Cardiac septum (tissue), 1 donor: Measurements from ENCODE around the gene TRAPPC12. TPM values are rescaled to one million over a fixed set of nuclear protein-coding genes. Genes with fewer than 3 reads are reported as not detected.

Experiments used
- DNase-seq: peaks from one replicate; pipeline ENCODE4 v3.0.0-alpha.2; 2020; ENCODE audit warnings: low spot score
- intact Hi-C: fragments of 100-400 bp; cut with DNase I; formaldehyde crosslinking; loops from one replicate; pipeline ENCODE4 v1.14.0; 2022
- total RNA-seq: library from RNA; stranded (reverse); fragmentation: NEBNext Ultra II Directional; extraction: Animal tissue kit (Norgen Biotek cat#: 25700); gene quantifications from one replicate; pipeline ENCODE4 v1.2.1, GENCODE V29; 2021
- donor health status: DM: no; HTN: no; CAD: no.

The TRAPPC12 gene
- total RNA-seq, 1 donor from 2014 or later, result 67.5 TPM

GRCh38 chr2:3424171-3424795 is 44.8 kb downstream of the TRAPPC12 start:
- DNase-seq, result no peak
- intact Hi-C loops, result loop anchor here (2.0 to 5.0 kb wide), 2 partner anchors 35 to 228 kb away; no protein-coding TSS in a partner anchor

GRCh38 chr2:3426615-3427014 is 47.1 kb downstream of the TRAPPC12 start:
- intact Hi-C loops, result no loop called here
- no peak for DNase-seq

GRCh38 chr2:3427272-3427671 is 47.8 kb downstream of the TRAPPC12 start:
- intact Hi-C loops, result no loop called here
- no peak for DNase-seq

- no peak for DNase-seq
- intact Hi-C loops, result no loop called here
These were observed 49.1 kb downstream of the TRAPPC12 start for GRCh38 chr2:3428577-3428976.

GRCh38 chr2:3429066-3429610 is 49.6 kb downstream of the TRAPPC12 start:
- no peak for DNase-seq
- intact Hi-C loops, result no loop called here

GRCh38 chr2:3430172-3430571 is 50.7 kb downstream of the TRAPPC12 start:
- DNase-seq, result no peak
- intact Hi-C loops, result no loop called here

- DNase-seq, result no peak
- intact Hi-C loops, result no loop called here
These were observed 51.4 kb downstream of the TRAPPC12 start for GRCh38 chr2:3430740-3431490.

- no peak for DNase-seq
- intact Hi-C loops, result no loop called here
These were observed 52.6 kb downstream of the TRAPPC12 start for GRCh38 chr2:3432067-3432466.

GRCh38 chr2:3432693-3433338 is 53.3 kb downstream of the TRAPPC12 start:
- DNase-seq, result no peak
- intact Hi-C loops, result no loop called here

- intact Hi-C loops, result no loop called here
These were observed 53.8 kb downstream of the TRAPPC12 start for GRCh38 chr2:3433339-3433699.

GRCh38 chr2:3433776-3434400 is 54.4 kb downstream of the TRAPPC12 start:
- intact Hi-C loops, result no loop called here

More at GRCh38 chr2:3433339-3433699, 53.8 kb downstream of the TRAPPC12 start:
- DNase-seq, result no peak

GRCh38 chr2:3434654-3435053 is 55.2 kb downstream of the TRAPPC12 start:
- no peak for DNase-seq
- intact Hi-C loops, result no loop called here

More at GRCh38 chr2:3433776-3434400, 54.4 kb downstream of the TRAPPC12 start:
- DNase-seq, result no peak

- DNase-seq, result no peak
- intact Hi-C loops, result no loop called here
These were observed 56.0 kb downstream of the TRAPPC12 start for GRCh38 chr2:3435445-3435844.

- no peak for DNase-seq
- intact Hi-C loops, result no loop called here
These were observed 61.0 kb downstream of the TRAPPC12 start for GRCh38 chr2:3440477-3440876.

GRCh38 chr2:3441465-3441864 is 62.0 kb downstream of the TRAPPC12 start:
- intact Hi-C loops, result no loop called here
- DNase-seq, result no peak

- no peak for DNase-seq
- intact Hi-C loops, result no loop called here
These were observed 62.7 kb downstream of the TRAPPC12 start for GRCh38 chr2:3442185-3442584.

- intact Hi-C loops, result no loop called here
- no peak for DNase-seq
These were observed 63.6 kb downstream of the TRAPPC12 start for GRCh38 chr2:3443083-3443482.

GRCh38 chr2:3443506-3444084 is 64.1 kb downstream of the TRAPPC12 start:
- DNase-seq, result no peak
- intact Hi-C loops, result no loop called here

GRCh38 chr2:3445891-3446290 is 66.4 kb downstream of the TRAPPC12 start:
- intact Hi-C loops, result no loop called here
- DNase-seq, result no peak

- intact Hi-C loops, result no loop called here
- DNase-seq, result no peak
These were observed 66.9 kb downstream of the TRAPPC12 start for GRCh38 chr2:3446381-3446780.
